Neuron (in vitro differentiated cells): Measurements from ENCODE around the gene BMP8B.
"Not testable (repeated sequence)": the region's sequence is repeated elsewhere in the genome, so short reads cannot be mapped to it uniquely, and the experiment has no call there.

Experiments
- H2AFZ ChIP-seq: one replicate; pipeline ENCODE4 v1.6.1; 2013; ENCODE audit warnings: low read depth, mild to moderate bottlenecking, inconsistent platforms, low read length, moderate library complexity
- H3K27me3 ChIP-seq: one replicate; pipeline ENCODE4 v1.6.1; 2013; ENCODE audit warnings: low read length; ENCODE audit not compliant: insufficient read depth
- H3K36me3 ChIP-seq: one replicate; pipeline ENCODE4 v1.6.1; 2013; ENCODE audit warnings: low read length; ENCODE audit not compliant: insufficient read depth
- H3K4me1 ChIP-seq: one replicate; pipeline ENCODE4 v1.6.1; 2013; ENCODE audit warnings: low read length; ENCODE audit not compliant: insufficient read depth
- H3K4me3 ChIP-seq: 2 replicates; pipeline ENCODE4 v1.5.1; 2013; ENCODE audit warnings: mild to moderate bottlenecking, low read length, moderate library complexity
- H3K9me3 ChIP-seq: one replicate; pipeline ENCODE4 v1.6.1; 2013; ENCODE audit warnings: low read length

BMP8B gene

GRCh38 chr1:39766466-39766865 is 22.2 kb downstream of the BMP8B start:
- not testable (repeated sequence) for H3K27me3 ChIP-seq, H3K9me3 ChIP-seq, H3K4me3 ChIP-seq, H3K36me3 ChIP-seq, H3K4me1 ChIP-seq, H2AFZ ChIP-seq

GRCh38 chr1:39764512-39764911 is 24.2 kb downstream of the BMP8B start:
- not testable (repeated sequence) for H3K27me3 ChIP-seq, H3K4me3 ChIP-seq, H3K9me3 ChIP-seq, H3K36me3 ChIP-seq, H3K4me1 ChIP-seq, H2AFZ ChIP-seq

- not testable (repeated sequence) for H3K4me1 ChIP-seq, H2AFZ ChIP-seq, H3K27me3 ChIP-seq, H3K4me3 ChIP-seq, H3K9me3 ChIP-seq, H3K36me3 ChIP-seq
Measured at GRCh38 chr1:39763619-39764374, 24.9 kb downstream of the BMP8B start.

GRCh38 chr1:39762550-39763540 is 25.8 kb downstream of the BMP8B start:
- no peaks in the 10 kb centered on the region for H3K9me3 ChIP-seq
- peaks cover 12% of the 10 kb centered on the region for H3K36me3 ChIP-seq
- H3K4me1 ChIP-seq = no peaks in the 10 kb centered on the region
- H3K27me3 ChIP-seq = no peaks in the 10 kb centered on the region
- no peak overlapping the region for H3K4me3 ChIP-seq
- no peak overlapping the region for H2AFZ ChIP-seq

- Histone ChIP-seq H3K27me3 (no peaks in the 10 kb centered on the region), H3K4me3 (no peak overlapping the region), H3K36me3 (peaks cover 23% of the 10 kb centered on the region), H3K4me1 (no peaks in the 10 kb centered on the region), H3K9me3 (no peaks in the 10 kb centered on the region), H2AFZ (no peak overlapping the region)
Measured at GRCh38 chr1:39761557-39762260, 27.0 kb downstream of the BMP8B start.

GRCh38 chr1:39761016-39761415 is 27.6 kb downstream of the BMP8B start:
- Histone ChIP-seq H2AFZ (no peak overlapping the region), H3K4me3 (no peak overlapping the region), H3K36me3 (peaks cover 29% of the 10 kb centered on the region), H3K9me3 (no peaks in the 10 kb centered on the region), H3K4me1 (no peaks in the 10 kb centered on the region), H3K27me3 (no peaks in the 10 kb centered on the region)

- Histone ChIP-seq H2AFZ (no peak overlapping the region), H3K36me3 (peaks cover 35% of the 10 kb centered on the region), H3K4me3 (no peak overlapping the region), H3K9me3 (no peaks in the 10 kb centered on the region), H3K4me1 (no peaks in the 10 kb centered on the region), H3K27me3 (no peaks in the 10 kb centered on the region)
Measured at GRCh38 chr1:39760074-39761008, 28.3 kb downstream of the BMP8B start.

- Histone ChIP-seq H3K36me3 (peaks cover 44% of the 10 kb centered on the region), H3K4me1 (no peaks in the 10 kb centered on the region), H3K27me3 (no peaks in the 10 kb centered on the region), H3K9me3 (no peaks in the 10 kb centered on the region), H2AFZ (no peak overlapping the region), H3K4me3 (no peak overlapping the region)
Measured at GRCh38 chr1:39759436-39759726, 29.3 kb downstream of the BMP8B start.

GRCh38 chr1:39758556-39759435 is 29.9 kb downstream of the BMP8B start:
- H3K36me3 ChIP-seq = peaks cover 49% of the 10 kb centered on the region
- no peaks in the 10 kb centered on the region for H3K4me1 ChIP-seq
- no peaks in the 10 kb centered on the region for H3K9me3 ChIP-seq
- no peak overlapping the region for H3K4me3 ChIP-seq
- H2AFZ ChIP-seq = no peak overlapping the region
- H3K27me3 ChIP-seq = no peaks in the 10 kb centered on the region

GRCh38 chr1:39757501-39757900 is 31.2 kb downstream of the BMP8B start:
- Histone ChIP-seq H2AFZ (no peak overlapping the region), H3K4me1 (no peaks in the 10 kb centered on the region), H3K36me3 (peaks cover 62% of the 10 kb centered on the region), H3K9me3 (no peaks in the 10 kb centered on the region), H3K4me3 (no peak overlapping the region), H3K27me3 (no peaks in the 10 kb centered on the region)

- H3K27me3 ChIP-seq = no peaks in the 10 kb centered on the region
- H3K36me3 ChIP-seq = peaks cover 74% of the 10 kb centered on the region
- H3K4me3 ChIP-seq = no peak overlapping the region
- H3K4me1 ChIP-seq = no peaks in the 10 kb centered on the region
- no peaks in the 10 kb centered on the region for H3K9me3 ChIP-seq
- no peak overlapping the region for H2AFZ ChIP-seq
Measured at GRCh38 chr1:39755965-39756659, 32.6 kb downstream of the BMP8B start.
